ENCODE measurements around the gene ELK4. TPM values are rescaled to one million over a fixed set of nuclear protein-coding genes. Genes with fewer than 3 reads are reported as not detected.

ELK4 gene
- total and polyA plus RNA-seq, 2 experiments from 2014 or later: 5.1 to 19.7 TPM

DNA sequence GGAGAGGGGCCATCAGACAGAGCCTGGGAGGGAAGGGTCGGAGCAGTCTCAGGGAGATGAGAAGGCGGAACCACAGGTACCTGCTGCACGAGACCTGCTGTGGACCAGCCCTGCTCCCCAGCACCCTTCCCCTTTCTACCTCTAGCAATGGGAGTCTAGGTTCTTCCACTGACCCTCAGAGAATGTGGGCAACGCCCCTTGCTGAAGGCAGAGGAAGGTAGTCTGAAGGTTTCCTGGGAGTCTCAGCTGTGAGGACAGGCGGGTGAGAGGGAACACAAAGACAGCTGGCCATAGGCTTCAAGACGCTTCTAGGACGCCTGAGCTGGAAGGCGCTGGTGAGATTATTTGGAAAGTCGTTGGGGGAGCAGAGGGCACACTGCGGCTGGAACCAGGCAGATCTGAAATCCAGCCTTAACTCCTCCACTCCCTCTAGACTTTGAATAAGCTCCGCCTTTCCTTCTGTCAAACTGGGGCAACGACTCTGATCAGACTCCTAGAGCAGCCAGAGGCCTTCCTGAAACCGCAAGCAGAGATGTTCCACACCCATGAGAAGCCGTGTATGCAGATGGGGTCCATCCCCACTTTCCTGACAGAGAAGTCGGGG is 30.4 kb upstream of the ELK4 start (continued):
- TF ChIP-seq, protein P1, sequence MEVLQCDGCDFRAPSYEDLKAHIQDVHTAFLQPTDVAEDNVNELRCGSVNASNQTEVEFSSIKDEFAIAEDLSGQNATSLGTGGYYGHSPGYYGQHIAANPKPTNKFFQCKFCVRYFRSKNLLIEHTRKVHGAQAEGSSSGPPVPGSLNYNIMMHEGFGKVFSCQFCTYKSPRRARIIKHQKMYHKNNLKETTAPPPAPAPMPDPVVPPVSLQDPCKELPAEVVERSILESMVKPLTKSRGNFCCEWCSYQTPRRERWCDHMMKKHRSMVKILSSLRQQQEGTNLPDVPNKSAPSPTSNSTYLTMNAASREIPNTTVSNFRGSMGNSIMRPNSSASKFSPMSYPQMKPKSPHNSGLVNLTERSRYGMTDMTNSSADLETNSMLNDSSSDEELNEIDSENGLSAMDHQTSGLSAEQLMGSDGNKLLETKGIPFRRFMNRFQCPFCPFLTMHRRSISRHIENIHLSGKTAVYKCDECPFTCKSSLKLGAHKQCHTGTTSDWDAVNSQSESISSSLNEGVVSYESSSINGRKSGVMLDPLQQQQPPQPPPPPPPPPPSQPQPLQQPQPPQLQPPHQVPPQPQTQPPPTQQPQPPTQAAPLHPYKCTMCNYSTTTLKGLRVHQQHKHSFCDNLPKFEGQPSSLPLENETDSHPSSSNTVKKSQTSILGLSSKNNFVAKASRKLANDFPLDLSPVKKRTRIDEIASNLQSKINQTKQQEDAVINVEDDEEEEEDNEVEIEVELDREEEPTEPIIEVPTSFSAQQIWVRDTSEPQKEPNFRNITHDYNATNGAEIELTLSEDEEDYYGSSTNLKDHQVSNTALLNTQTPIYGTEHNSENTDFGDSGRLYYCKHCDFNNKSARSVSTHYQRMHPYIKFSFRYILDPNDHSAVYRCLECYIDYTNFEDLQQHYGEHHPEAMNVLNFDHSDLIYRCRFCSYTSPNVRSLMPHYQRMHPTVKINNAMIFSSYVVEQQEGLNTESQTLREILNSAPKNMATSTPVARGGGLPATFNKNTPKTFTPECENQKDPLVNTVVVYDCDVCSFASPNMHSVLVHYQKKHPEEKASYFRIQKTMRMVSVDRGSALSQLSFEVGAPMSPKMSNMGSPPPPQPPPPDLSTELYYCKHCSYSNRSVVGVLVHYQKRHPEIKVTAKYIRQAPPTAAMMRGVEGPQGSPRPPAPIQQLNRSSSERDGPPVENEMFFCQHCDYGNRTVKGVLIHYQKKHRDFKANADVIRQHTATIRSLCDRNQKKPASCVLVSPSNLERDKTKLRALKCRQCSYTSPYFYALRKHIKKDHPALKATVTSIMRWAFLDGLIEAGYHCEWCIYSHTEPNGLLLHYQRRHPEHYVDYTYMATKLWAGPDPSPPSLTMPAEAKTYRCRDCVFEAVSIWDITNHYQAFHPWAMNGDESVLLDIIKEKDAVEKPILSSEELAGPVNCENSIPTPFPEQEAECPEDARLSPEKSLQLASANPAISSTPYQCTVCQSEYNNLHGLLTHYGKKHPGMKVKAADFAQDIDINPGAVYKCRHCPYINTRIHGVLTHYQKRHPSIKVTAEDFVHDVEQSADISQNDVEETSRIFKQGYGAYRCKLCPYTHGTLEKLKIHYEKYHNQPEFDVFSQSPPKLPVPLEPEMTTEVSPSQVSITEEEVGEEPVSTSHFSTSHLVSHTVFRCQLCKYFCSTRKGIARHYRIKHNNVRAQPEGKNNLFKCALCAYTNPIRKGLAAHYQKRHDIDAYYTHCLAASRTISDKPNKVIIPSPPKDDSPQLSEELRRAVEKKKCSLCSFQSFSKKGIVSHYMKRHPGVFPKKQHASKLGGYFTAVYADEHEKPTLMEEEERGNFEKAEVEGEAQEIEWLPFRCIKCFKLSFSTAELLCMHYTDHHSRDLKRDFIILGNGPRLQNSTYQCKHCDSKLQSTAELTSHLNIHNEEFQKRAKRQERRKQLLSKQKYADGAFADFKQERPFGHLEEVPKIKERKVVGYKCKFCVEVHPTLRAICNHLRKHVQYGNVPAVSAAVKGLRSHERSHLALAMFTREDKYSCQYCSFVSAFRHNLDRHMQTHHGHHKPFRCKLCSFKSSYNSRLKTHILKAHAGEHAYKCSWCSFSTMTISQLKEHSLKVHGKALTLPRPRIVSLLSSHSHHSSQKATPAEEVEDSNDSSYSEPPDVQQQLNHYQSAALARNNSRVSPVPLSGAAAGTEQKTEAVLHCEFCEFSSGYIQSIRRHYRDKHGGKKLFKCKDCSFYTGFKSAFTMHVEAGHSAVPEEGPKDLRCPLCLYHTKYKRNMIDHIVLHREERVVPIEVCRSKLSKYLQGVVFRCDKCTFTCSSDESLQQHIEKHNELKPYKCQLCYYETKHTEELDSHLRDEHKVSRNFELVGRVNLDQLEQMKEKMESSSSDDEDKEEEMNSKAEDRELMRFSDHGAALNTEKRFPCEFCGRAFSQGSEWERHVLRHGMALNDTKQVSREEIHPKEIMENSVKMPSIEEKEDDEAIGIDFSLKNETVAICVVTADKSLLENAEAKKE (CRISPR knock-in tag; IDR thresholded peaks at IDR 0.05): no peak
- TF ChIP-seq EZH2 (IDR thresholded peaks at IDR 0.05; ENCODE audit: low read depth, unreplicated experiment): no peak
- TF ChIP-seq STAT1 (IDR thresholded peaks at IDR 0.05; ENCODE audit: unreplicated experiment): no peak
- no peak for TF ChIP-seq JUNB (IDR thresholded peaks at IDR 0.05; ENCODE audit: unreplicated experiment)
- TF ChIP-seq POLR2AphosphoS5 (IDR thresholded peaks at IDR 0.05; ENCODE audit: low read depth): no peak

DNA sequence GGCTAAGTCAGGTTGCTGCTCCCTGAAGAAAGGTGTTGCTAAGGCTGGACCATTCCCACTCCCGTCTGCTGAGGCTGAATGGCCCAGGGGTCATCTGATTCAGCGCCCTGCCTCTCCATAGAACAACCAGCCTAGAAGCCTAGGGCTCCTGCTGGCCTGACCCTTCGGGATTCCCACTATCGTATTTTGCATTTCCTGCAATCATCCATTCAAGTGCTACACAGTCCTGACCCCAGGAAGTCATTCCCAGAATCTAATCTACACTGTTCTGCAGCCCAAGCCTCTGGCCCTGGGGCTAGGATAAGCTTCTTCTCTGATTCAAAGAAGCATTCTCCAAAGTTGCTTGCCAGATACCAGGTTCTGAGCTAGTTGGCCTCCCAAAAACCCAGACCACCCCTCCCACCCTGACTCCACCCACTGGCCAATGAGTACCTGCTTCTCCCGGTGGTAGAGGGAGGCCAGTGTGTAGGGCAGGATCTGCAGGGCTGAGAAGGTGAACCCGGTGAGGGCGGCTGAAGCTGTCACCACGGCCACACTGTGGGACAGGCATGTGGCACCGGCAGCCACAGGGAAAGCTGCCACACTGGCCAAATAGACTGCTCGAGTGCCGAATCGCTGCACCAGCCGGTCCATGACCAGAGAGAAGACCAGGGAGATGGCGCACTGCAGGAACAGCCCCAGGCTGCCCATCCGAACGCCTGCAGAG is 29.8 kb upstream of the ELK4 start:
- peaks cover 54% of the 10 kb centered on the region for H3K4me1 Mint-ChIP-seq
- H3K4me1 ChIP-seq (ENCODE audit: insufficient read depth): peaks cover 8% of the 10 kb centered on the region; the same call in 1 of the 2 replicates
- peaks cover 6% of the 10 kb centered on the region; the same call in 2 of the 3 replicates for H3K36me3 Mint-ChIP-seq (ENCODE audit: low read depth)
- H3F3A ChIP-seq (replicated peaks; ENCODE audit: low read depth): peaks cover 8% of the 10 kb centered on the region; the same call in 1 of the 2 replicates
- H3K4me3 Mint-ChIP-seq: no peak overlapping the region; the same call in 2 of the 3 replicates
- H2AFZ ChIP-seq: no peak overlapping the region
- H3K27ac Mint-ChIP-seq: peak overlapping the region; percentile 68; the same call in 1 of the 2 replicates
- no peak overlapping the region for H3K4me2 ChIP-seq
- DNase-seq (ENCODE audit: low spot score) (no peak), ATAC-seq (peak; percentile 14)
- H3K27me3 ChIP-seq (ENCODE audit: insufficient read depth): no peaks in the 10 kb centered on the region
- no peak overlapping the region for H3K4me3 ChIP-seq
- H3K27ac ChIP-seq (ENCODE audit: low read depth): no peak overlapping the region
- no peaks in the 10 kb centered on the region for H3K9me3 Mint-ChIP-seq
- H3K9me2 ChIP-seq (ENCODE audit: insufficient read depth): no peaks in the 10 kb centered on the region
- H3K79me2 ChIP-seq (replicated peaks; ENCODE audit: insufficient read depth): peaks cover 7% of the 10 kb centered on the region; the same call in 1 of the 2 replicates
- no peaks in the 10 kb centered on the region for H3K36me3 ChIP-seq (ENCODE audit: insufficient read depth)
- peaks cover 4% of the 10 kb centered on the region for H4K20me1 ChIP-seq (replicated peaks; ENCODE audit: insufficient read depth)
- H3K27me3 Mint-ChIP-seq (ENCODE audit: insufficient read depth, low read depth, poor library complexity): peaks cover 20% of the 10 kb centered on the region
- TF ChIP-seq EZH2phosphoT487 (IDR thresholded peaks at IDR 0.05; ENCODE audit: unreplicated experiment) (no peak), NANOG (IDR thresholded peaks at IDR 0.05; ENCODE audit: borderline replicate concordance) (no peak), ZNF331 (CRISPR knock-in tag; IDR thresholded peaks at IDR 0.05; ENCODE audit: low read depth) (no peak), POLR2AphosphoS5 (IDR thresholded peaks at IDR 0.05; ENCODE audit: low read depth) (no peak), JUNB (IDR thresholded peaks at IDR 0.05; ENCODE audit: unreplicated experiment) (no peak), CREB1 (CRISPR knock-in tag; IDR thresholded peaks at IDR 0.05; ENCODE audit: low read depth) (no peak), STAT1 (IDR thresholded peaks at IDR 0.05; ENCODE audit: unreplicated experiment) (no peak)
- TF ChIP-seq, protein P2, sequence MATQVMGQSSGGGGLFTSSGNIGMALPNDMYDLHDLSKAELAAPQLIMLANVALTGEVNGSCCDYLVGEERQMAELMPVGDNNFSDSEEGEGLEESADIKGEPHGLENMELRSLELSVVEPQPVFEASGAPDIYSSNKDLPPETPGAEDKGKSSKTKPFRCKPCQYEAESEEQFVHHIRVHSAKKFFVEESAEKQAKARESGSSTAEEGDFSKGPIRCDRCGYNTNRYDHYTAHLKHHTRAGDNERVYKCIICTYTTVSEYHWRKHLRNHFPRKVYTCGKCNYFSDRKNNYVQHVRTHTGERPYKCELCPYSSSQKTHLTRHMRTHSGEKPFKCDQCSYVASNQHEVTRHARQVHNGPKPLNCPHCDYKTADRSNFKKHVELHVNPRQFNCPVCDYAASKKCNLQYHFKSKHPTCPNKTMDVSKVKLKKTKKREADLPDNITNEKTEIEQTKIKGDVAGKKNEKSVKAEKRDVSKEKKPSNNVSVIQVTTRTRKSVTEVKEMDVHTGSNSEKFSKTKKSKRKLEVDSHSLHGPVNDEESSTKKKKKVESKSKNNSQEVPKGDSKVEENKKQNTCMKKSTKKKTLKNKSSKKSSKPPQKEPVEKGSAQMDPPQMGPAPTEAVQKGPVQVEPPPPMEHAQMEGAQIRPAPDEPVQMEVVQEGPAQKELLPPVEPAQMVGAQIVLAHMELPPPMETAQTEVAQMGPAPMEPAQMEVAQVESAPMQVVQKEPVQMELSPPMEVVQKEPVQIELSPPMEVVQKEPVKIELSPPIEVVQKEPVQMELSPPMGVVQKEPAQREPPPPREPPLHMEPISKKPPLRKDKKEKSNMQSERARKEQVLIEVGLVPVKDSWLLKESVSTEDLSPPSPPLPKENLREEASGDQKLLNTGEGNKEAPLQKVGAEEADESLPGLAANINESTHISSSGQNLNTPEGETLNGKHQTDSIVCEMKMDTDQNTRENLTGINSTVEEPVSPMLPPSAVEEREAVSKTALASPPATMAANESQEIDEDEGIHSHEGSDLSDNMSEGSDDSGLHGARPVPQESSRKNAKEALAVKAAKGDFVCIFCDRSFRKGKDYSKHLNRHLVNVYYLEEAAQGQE (IDR thresholded peaks at IDR 0.05; ENCODE audit: unreplicated experiment): no peak

Measured in GM23338 (cell line).